HG02840 (cell line): ENCODE results near the gene ACTR1A.
"Not testable (repeated sequence)": the region's sequence is repeated elsewhere in the genome, so short reads cannot be mapped to it uniquely, and the experiment has no call there.

ENCODE experiments used
- ATAC-seq: cut with Tn5 transposase; IDR thresholded peaks from one replicate; pipeline ENCODE4 v1.9.1; 2021; ENCODE audit warnings: mild to moderate bottlenecking, moderate library complexity, moderate number of reproducible peaks; ENCODE audit not compliant: unreplicated experiment, low FRiP score

The ACTR1A gene

GRCh38 chr10:102517553-102517952 lies 15.0 kb upstream of the ACTR1A start:
- no peak for ATAC-seq

GRCh38 chr10:102515724-102516123 lies 13.2 kb upstream of the ACTR1A start:
- no peak for ATAC-seq

- ATAC-seq: no peak
These were observed 12.2 kb upstream of the ACTR1A start for GRCh38 chr10:102514487-102515311.

GRCh38 chr10:102511583-102512274 lies 9.2 kb upstream of the ACTR1A start:
- peak; percentile 71 for ATAC-seq

- ATAC-seq: no peak
These were observed 6.9 kb upstream of the ACTR1A start for GRCh38 chr10:102509387-102509786.

GRCh38 chr10:102508506-102508905 lies 6.0 kb upstream of the ACTR1A start:
- no peak for ATAC-seq

GRCh38 chr10:102507521-102507920 lies 5.0 kb upstream of the ACTR1A start:
- ATAC-seq: no peak

- no peak for ATAC-seq
These were observed 3.1 kb upstream of the ACTR1A start for GRCh38 chr10:102505462-102506115.

GRCh38 chr10:102504976-102505300 lies 2.4 kb upstream of the ACTR1A start:
- ATAC-seq: no peak

- ATAC-seq: no peak
These were observed 1.9 kb upstream of the ACTR1A start for GRCh38 chr10:102504179-102504975.

- ATAC-seq: peak; percentile 56
These were observed 1.0 kb upstream of the ACTR1A start, which contains the start of gene SUFU for GRCh38 chr10:102503264-102504178. TSS of gene SUFU (plus strand) at chr10:102503972. CDS start at chr10:102504153, 181 bp downstream.

GRCh38 chr10:102502029-102502336 lies 529 bp downstream of the ACTR1A start:
- ATAC-seq: peak; percentile 71

GRCh38 chr10:102501201-102502028 lies 1.1 kb downstream of the ACTR1A start:
- no peak for ATAC-seq

GRCh38 chr10:102500686-102501085 lies 1.8 kb downstream of the ACTR1A start:
- not testable (repeated sequence) for ATAC-seq

- ATAC-seq: no peak
These were observed 3.2 kb downstream of the ACTR1A start for GRCh38 chr10:102499356-102499755.

GRCh38 chr10:102497545-102497944 lies 5.0 kb downstream of the ACTR1A start:
- ATAC-seq: no peak

GRCh38 chr10:102493771-102494170 lies 8.7 kb downstream of the ACTR1A start:
- no peak for ATAC-seq

- no peak for ATAC-seq
These were observed 9.5 kb downstream of the ACTR1A start for GRCh38 chr10:102492983-102493382.
